Measurements from ENCODE around the gene LARGE1.

LARGE1 gene

GRCh38 chr22:33851240-33851639 is 69.0 kb downstream of the LARGE1 start:
- peak; percentile 71 for DNase-seq

GRCh38 chr22:33850724-33851123 is 69.6 kb downstream of the LARGE1 start:
- peak; percentile 33 for DNase-seq

- no peak for DNase-seq
Measured at GRCh38 chr22:33850193-33850592, 70.1 kb downstream of the LARGE1 start.

- peak; percentile 34 for DNase-seq
Measured at GRCh38 chr22:33848251-33848650, 72.0 kb downstream of the LARGE1 start.

DNA sequence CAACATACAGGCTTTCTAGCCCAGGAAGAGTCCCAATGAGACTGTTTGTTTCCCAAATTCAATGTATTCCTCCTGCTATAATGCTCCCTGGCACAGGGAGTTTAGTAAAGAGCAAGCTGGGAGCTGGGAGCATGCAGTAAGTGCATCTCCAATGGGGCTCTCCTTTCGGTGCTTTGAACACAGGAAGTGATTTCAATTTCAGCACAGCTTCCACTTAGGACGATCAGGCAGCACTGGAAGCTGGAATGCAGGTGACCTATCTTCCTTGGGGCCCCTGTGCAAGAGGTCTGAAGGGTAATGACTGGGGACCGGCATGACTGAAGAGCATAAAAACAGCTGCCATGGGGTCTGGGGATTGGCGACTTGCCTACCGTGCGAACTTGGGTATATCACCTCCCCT is 76.0 kb downstream of the LARGE1 start:
- DNase-seq, result no peak

GRCh38 chr22:33842421-33843094 is 77.7 kb downstream of the LARGE1 start:
- DNase-seq, result no peak

GRCh38 chr22:33842006-33842354 is 78.3 kb downstream of the LARGE1 start:
- DNase-seq, result no peak

DNA sequence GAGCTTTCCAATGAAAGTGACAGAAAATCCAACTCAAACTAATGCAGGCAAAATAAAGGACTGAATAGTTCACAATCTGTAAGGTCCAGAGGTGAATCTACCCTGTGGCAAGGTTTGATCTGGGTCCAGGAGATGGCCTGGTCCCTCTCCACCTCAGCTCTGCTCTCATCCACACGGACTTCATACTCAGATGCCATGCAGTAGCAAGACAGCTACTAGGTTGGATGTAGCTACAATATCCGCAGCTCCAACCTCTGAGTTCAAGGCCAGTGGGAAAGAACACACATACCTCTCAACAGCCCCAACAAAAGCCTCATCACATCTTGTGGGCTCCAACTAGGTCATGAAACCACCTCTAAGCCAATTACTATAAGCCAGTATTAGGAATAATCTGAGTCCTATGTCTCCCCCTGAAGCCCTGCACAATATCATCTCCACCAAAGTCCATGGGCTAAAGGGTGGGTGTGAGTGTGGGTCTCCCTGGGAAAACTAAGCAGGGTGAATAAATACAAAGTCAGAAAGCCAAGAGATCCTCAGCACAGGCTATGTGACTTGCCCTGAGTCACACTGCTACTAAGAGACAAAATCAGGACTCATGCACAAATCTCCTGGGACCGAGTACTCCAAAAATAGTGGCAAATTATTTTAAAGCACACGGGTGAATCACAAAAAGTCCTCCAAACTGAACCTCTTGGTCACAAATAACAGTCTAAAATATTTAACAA is 78.8 kb downstream of the LARGE1 start:
- peak; percentile 45 for DNase-seq

DNA sequence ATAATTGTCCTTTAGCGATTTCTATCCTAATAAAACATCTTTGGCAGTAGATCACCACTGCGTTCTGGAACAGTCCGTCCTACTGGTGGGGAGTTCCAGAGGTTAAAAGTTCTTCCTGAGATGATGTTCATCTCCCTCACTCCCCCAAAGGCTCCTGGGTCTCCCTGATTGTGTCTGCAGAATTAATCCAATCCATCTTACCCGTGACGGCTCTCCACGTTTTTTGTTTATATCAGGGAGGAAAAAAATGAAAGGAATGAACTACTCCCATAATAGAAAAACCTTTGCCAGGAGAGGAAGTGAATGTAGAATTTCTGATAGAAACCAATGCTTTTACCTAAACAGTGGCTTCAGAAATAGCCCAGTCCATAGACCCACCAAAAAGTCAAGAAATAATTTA is 81.6 kb downstream of the LARGE1 start:
- no peak for DNase-seq

GRCh38 chr22:33837826-33838225 is 82.5 kb downstream of the LARGE1 start:
- no peak for DNase-seq

GRCh38 chr22:33835265-33835664 is 85.0 kb downstream of the LARGE1 start:
- no peak for DNase-seq

DNA sequence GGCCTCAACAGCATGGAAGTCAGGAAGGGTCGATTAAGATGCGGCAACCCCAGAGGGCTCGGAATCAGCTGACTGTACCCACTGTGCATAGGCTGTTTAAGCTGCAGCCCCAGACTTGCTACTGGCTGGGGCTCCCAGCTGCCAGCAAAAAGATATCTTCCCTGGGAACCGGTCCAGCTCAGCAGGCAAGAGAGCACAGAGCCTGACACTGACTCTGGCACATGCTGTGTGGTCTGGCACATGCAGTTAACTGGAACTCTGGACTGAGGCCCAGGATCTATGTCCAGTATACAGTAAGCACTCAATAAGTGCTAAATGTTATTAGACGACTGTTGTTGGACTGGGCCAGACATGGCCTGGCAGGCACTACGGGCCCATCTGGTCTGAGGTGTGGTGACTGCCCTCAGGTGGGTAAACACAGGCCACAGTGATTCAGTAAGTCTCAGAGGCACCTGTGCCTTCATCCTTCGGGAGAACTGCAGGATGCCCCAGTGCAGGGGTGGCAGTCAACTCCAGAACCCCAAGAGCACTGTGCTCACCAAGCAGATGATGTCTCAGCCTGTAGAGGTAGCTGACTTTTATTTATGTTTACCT is 87.6 kb downstream of the LARGE1 start:
- DNase-seq, result no peak

GRCh38 chr22:33831651-33832050 is 88.6 kb downstream of the LARGE1 start:
- DNase-seq, result no peak

- DNase-seq, result no peak
Measured at GRCh38 chr22:33831207-33831606, 89.1 kb downstream of the LARGE1 start.

- DNase-seq, result no peak
Measured at GRCh38 chr22:33829546-33830280, 90.6 kb downstream of the LARGE1 start.

GRCh38 chr22:33828302-33828701 is 92.0 kb downstream of the LARGE1 start:
- DNase-seq, result no peak

DNA sequence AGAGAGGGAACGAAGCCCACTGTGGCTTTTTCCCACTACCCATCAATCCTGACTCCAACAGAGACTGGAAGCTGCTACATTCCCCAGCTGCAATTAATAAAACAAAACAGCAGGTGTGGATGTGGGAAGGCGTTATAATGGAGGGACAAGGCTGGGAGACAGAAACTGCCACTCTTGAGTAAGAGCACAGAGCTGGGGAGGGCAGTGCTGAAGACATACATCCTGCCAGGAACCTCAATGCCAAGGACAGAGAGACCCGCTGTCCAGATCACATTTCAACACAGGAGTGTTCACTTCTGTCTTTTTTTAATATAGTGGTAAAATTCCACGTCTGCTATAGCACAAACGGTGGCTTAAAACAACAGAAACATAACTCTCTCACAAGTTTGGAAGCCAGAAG is 94.5 kb downstream of the LARGE1 start:
- DNase-seq, result no peak

DNA sequence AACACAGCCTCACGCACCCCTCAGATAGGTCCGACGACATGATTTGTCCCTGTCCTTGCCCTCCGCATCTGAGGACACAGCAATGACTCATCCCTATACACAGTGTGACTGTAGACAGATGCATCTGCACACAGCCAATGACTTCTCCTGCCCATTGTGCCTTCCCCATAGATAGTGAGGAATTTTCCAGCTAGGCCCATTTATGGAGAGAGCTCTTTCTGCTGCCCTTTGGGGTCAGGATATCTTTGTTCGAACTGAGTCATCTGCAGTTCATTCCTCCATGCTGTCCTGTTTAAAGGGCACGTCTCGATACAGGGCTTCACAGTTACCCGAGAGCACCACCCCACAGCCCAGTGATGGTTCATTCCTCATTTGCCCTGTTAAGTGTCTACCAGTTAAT is 96.7 kb downstream of the LARGE1 start:
- peak; percentile 14 for DNase-seq

GRCh38 chr22:33821290-33821689 is 99.0 kb downstream of the LARGE1 start:
- no peak for DNase-seq

GRCh38 chr22:33819743-33820142 is 100.5 kb downstream of the LARGE1 start:
- DNase-seq, result no peak

DNA sequence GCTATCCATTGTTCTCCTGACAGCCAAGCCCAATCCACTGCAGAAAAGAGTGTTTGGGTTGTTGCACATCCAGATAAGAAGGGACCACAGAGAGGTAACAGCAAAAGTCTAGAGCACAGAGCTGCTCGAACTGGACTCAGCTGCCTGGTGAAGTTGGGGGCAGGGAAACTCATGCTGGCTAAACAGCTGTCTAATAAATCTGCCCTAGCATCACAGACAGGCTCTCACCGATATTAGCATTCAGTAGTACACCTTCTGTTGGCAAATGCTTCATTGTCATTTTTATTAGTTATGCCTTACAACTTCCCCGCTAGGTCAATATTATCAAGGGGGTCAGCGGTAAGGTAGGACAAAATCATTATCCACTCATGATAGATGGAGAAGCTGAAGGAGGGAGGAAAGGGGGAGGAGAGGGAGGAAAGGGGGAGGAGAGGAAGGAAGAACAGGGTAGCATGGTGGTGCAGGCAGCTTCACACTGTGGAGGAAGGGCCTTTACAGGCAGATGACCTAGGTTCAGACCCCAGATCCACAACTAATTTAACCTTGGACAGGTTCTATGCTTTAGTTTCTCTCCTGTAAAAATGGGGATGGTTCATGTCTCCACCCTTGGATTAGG is 102.7 kb downstream of the LARGE1 start:
- no peak for DNase-seq

GRCh38 chr22:33812360-33812977 is 107.8 kb downstream of the LARGE1 start:
- DNase-seq, result no peak

DNA sequence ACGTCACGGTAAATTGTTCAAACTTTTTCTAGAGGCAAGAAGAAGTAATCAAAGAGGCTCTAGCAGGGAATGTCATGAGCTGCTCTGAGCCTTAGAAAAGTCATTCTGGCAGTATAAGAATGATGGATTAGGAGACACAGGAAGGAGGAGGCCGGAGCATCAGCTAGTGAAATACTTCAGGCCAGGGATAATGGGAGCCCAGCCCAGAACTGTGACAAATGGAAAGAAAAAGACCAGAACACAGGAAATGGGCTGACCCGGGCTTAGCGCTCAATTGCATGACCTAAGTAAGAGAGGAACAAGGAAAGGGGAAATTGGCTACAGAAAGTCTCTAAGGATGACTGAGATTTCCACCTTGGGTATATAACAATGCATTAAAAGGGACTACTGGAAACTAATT is 108.6 kb downstream of the LARGE1 start:
- DNase-seq, result peak; percentile 63
